ENCODE measurements around the gene TBL2. TPM values are rescaled to one million over a fixed set of nuclear protein-coding genes. Genes with fewer than 3 reads are reported as not detected.

The TBL2 gene, protein sequence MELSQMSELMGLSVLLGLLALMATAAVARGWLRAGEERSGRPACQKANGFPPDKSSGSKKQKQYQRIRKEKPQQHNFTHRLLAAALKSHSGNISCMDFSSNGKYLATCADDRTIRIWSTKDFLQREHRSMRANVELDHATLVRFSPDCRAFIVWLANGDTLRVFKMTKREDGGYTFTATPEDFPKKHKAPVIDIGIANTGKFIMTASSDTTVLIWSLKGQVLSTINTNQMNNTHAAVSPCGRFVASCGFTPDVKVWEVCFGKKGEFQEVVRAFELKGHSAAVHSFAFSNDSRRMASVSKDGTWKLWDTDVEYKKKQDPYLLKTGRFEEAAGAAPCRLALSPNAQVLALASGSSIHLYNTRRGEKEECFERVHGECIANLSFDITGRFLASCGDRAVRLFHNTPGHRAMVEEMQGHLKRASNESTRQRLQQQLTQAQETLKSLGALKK
- total RNA-seq (79.0 and 80.3 TPM in 2 replicates), polyA plus RNA-seq (65.3 and 70.8 TPM in 2 replicates)

DNA sequence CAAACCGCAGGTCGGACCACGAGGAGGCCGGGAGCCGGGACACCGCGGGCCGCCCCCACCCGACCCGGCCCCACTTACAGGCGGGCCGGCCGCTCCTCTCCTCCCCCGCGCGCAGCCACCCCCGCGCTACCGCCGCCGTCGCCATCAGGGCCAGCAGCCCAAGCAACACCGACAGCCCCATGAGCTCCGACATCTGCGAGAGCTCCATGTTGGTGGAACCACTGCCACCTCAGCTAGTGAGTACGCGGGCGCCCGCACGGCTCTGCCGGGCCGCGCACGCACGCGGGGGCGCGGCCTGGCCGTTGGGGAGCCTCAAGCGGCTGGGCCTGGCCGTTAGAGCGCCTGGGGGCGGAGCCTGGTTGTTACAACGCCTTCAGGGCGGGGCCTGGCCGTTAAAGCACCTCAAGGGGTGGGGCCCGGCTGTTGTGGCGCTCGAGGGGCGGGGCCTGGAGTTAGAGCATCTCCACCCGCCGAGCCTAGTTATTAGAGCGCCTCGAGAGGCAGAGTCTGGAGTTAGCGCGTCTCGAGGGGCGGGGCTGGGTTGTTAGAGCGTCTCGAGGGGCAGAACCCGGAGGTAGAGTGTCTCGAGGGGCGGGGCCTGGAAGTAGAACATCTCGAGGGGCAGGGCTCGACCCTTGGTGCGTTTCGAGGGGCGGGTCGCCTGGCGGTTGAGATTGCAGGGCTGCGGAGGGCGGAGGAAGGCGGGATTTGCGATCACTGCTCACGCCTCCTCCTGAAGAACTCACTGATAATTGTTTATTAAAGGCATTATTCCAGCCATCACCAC is at the start of gene TBL2:
TBL2 (minus strand) TSS at position 238 of the 787 bp plus-strand sequence; CDS start at position 208, 30 bp downstream.
- H3K36me3 ChIP-seq = peaks cover 10% of the 10 kb centered on the region
- TF ChIP-seq, protein P1, sequence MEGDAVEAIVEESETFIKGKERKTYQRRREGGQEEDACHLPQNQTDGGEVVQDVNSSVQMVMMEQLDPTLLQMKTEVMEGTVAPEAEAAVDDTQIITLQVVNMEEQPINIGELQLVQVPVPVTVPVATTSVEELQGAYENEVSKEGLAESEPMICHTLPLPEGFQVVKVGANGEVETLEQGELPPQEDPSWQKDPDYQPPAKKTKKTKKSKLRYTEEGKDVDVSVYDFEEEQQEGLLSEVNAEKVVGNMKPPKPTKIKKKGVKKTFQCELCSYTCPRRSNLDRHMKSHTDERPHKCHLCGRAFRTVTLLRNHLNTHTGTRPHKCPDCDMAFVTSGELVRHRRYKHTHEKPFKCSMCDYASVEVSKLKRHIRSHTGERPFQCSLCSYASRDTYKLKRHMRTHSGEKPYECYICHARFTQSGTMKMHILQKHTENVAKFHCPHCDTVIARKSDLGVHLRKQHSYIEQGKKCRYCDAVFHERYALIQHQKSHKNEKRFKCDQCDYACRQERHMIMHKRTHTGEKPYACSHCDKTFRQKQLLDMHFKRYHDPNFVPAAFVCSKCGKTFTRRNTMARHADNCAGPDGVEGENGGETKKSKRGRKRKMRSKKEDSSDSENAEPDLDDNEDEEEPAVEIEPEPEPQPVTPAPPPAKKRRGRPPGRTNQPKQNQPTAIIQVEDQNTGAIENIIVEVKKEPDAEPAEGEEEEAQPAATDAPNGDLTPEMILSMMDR (IDR thresholded peaks at IDR 0.05; ENCODE audit: low read depth, low read length) = peak; percentile 13
- no peaks in the 10 kb centered on the region for H3K9me3 ChIP-seq (ENCODE audit: low read depth)
- peak; percentile 99 to 100 for DNase-seq (ENCODE audit: low read depth in 1 of 2, low spot score in 1 of 2)
- H3K27me3 ChIP-seq = no peaks in the 10 kb centered on the region
- H3K27ac ChIP-seq = peak within 1 kb of the TSS; percentile 91
- peaks cover 11% of the 10 kb centered on the region for H3K4me1 ChIP-seq (ENCODE audit: low read depth)
- H3K4me3 ChIP-seq = peak within 1 kb of the TSS; percentile 88

DNA sequence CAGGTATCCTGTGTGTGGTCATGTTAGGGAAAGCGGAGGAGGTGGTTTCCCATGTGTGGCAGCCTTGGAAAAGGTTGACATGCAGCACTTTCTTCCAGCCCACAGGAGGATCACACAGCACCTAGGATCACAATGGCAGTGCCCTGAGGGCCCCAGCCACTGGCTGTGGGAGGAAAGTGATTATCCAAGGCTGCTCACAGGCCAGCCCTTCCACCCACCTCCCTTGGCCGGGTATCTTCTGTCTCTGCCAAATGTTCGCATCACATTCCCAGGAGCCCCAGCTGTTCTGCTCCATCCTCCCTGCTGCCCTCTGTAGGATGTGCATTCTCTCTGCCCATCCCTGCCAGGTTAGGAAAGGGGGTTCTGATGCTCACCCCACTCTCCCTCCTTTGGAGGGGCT is 48.4 kb upstream of the TBL2 start:
- no peaks in the 10 kb centered on the region for H3K4me1 ChIP-seq (ENCODE audit: low read depth)
- TF ChIP-seq, protein P1 (IDR thresholded peaks at IDR 0.05; ENCODE audit: low read depth, low read length) = peak; percentile 25
- no peak overlapping the region for H3K4me3 ChIP-seq
- H3K27me3 ChIP-seq = peaks cover 57% of the 10 kb centered on the region
- H3K27ac ChIP-seq = no peak overlapping the region
- H3K36me3 ChIP-seq = no peaks in the 10 kb centered on the region
- DNase-seq (ENCODE audit: low read depth in 1 of 2, low spot score in 1 of 2) = peak in 1 of 2 donors; percentile 35
- H3K9me3 ChIP-seq (ENCODE audit: low read depth) = no peaks in the 10 kb centered on the region

DNA sequence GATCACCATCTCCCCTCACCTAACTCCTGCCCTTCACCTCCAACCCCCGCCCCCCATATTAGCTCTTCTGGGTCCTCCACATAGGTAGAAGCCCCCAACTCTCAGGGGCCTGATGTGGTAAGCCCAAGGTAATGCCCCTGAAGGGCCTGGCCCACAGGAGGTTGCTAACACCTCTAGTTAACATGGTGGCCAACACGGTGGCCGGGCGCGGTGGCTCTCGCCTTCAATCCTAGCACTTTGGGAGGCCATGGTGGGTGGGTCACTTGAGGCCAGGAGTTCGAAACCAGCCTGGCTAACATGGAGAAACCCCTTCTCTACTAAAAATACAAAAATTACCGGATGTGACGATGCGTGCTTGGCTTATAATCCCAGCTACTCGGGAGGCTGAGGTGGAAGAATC is 46.9 kb upstream of the TBL2 start:
- Histone ChIP-seq H3K4me3 (no peak overlapping the region), H3K27ac (no peak overlapping the region), H3K36me3 (no peaks in the 10 kb centered on the region), H3K4me1 (ENCODE audit: low read depth) (no peaks in the 10 kb centered on the region), H3K9me3 (ENCODE audit: low read depth) (no peaks in the 10 kb centered on the region), H3K27me3 (peaks cover 57% of the 10 kb centered on the region)
- DNase-seq (ENCODE audit: low read depth in 1 of 2, low spot score in 1 of 2) = no peak
- TF ChIP-seq, protein P1 (IDR thresholded peaks at IDR 0.05; ENCODE audit: low read depth, low read length) = no peak

DNA sequence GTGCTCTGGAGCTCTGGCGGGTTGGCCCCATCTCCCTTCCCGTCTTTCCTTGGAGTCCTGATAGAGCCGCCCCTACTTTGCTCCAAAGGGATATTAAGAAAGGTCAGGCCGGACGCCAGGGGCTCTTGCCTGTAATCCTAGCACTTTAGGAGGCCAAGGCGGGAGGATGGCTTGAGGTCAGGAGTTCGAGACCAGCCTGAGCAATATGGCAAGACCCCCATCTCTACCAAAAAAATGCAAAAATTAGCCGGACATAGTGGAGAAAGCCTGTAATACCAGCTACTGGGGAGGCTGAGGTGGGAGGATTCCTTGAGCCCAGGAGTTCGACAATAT is 46.3 kb upstream of the TBL2 start:
- TF ChIP-seq, protein P1 (IDR thresholded peaks at IDR 0.05; ENCODE audit: low read depth, low read length) = no peak
- Histone ChIP-seq H3K4me3 (no peak overlapping the region), H3K9me3 (ENCODE audit: low read depth) (no peaks in the 10 kb centered on the region), H3K27me3 (peaks cover 57% of the 10 kb centered on the region), H3K4me1 (ENCODE audit: low read depth) (no peaks in the 10 kb centered on the region), H3K27ac (no peak overlapping the region), H3K36me3 (no peaks in the 10 kb centered on the region)
- DNase-seq (ENCODE audit: low read depth in 1 of 2, low spot score in 1 of 2) = no peak

DNA sequence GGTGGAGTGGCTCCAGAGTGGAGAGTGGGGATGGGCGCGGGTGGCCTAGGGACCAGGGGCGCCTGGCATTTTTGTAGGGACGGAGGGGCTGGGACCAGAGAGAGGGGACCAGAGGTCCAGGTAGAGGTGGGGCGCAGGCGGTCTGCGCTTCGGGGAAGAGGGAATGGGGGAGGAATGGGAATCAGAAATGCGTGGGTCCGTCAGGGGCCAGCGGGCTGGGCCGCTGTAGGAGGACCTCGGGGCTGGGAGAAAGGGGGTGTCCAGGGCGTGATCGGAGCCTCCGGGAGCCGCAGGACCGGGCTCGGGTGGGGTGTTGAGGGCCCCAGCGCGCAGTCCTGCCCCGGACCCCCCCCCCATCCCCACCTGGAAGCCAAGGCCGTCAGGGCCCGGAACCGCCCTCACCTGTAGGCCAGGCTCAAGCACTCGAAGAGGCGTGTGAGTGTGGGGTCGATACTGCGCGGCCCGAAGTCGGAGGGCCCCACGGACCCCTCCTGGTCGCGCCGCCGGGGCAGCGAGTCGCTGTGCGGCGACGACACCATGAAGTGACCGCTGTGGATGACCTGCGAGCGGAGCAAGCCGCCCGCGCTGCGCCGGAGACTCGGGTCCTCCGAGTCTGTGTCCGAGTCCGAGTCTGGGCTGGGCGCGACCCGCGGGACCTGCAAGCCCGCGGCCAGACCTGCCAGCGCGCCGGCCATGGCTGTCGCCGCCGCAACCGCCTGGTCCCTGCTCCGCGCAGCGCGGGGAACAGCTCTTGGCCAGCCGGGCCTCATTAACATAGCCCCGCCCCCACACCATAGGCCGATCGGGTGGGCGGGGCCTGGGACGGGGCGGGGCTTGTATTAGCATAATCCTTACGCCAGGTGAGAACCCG is 45.7 kb upstream of the TBL2 start, which contains the start of gene MLXIPL:
MLXIPL (minus strand) TSS at position 725 of the 871 bp plus-strand sequence; CDS start at position 695, 30 bp downstream.
- Histone ChIP-seq H3K27me3 (peaks cover 57% of the 10 kb centered on the region), H3K27ac (no peak within 1 kb of the TSS), H3K9me3 (ENCODE audit: low read depth) (no peaks in the 10 kb centered on the region), H3K4me1 (ENCODE audit: low read depth) (no peaks in the 10 kb centered on the region), H3K36me3 (no peaks in the 10 kb centered on the region), H3K4me3 (peak within 1 kb of the TSS; percentile 46)
- TF ChIP-seq, protein P1 (IDR thresholded peaks at IDR 0.05; ENCODE audit: low read depth, low read length) = no peak
- peak; percentile 53 to 94 for DNase-seq (ENCODE audit: low read depth in 1 of 2, low spot score in 1 of 2)
